NCI-H345 treated with DMSO at 0.1 percent for 48 hours (cell line): ENCODE measurements around the gene PIGO.

Source experiments
- DNase-seq: peaks from one replicate; lab custom pipeline; 2025; ENCODE audit not compliant: unreplicated experiment; lab: John Stamatoyannopoulos, UW

The PIGO gene

DNA sequence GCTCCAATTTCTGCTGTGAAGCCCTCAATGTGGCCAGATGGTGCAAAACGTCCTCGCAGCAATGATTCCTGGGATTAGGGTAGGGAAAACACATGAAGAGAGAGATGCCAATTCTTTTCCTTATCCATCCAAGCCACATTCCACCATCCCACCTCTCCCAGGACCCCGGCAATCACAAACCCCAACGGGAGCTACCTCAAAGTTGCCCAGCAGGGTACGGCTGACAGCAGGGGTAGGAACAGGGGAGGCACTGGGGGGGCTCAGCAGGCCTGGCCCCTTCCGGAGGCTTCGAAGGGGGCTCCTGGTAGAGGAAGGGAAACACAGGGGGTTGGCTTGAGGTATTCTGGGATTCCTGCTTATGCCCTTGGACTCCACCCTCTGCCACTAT, 9.9 kb upstream of the PIGO start:
- no peak for DNase-seq

DNA sequence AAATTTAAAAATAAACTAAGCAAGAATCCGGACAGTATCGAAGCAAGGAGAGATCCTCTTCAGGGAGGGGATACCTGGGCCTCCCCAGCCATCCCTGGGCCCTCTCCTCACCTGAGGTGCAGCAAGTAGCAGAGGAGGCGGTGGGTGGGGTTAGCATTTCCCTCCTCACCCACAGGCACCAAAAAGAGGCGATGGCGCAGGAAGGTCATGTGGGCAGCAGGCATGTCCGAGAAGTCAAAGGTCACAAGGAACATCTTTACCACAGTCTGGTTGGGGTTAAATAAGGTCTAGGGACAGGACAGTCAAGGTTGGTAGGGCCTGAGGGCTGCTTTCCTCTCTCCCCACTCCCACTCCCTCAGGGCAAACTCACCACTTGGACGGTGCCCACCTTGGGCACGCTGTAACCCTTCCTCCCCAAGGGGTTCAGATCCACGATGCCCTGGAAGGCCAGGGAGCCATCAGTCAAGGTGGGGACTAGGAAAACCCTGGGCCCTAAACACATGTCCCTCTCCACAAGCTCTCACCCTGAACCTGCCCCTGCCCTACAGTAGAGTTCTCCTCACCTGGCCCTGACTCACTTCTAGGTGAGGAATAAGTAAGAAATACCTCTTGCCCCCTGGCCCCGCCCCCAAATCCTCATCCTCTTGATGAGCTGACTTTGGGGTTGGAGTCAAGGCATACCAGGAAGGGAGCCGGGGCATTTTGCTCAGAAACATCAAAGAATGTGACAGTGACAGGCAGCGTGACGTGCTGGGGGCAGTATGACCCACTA, 9.4 kb upstream of the PIGO start:
- DNase-seq: no peak

DNA sequence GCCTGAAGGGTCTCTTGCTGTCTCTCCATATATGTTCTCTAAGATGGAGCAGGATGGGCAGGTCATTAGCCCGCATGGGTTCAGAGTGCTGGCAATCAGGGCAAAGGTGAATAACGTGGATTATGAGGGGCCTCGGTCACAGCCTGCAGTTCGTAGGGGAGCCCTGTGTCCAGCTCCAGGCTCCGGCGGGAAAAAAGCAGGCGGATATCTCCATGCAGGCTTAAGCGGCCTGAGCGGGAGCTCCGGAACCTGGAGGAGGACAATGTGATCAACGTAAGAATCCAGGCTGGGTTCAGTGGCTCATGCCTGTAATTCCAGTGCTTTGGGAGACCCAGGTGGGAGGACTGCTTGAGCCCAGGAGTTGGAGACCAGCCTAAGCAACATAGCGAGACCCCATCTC, 8.7 kb upstream of the PIGO start:
- DNase-seq: no peak

DNA sequence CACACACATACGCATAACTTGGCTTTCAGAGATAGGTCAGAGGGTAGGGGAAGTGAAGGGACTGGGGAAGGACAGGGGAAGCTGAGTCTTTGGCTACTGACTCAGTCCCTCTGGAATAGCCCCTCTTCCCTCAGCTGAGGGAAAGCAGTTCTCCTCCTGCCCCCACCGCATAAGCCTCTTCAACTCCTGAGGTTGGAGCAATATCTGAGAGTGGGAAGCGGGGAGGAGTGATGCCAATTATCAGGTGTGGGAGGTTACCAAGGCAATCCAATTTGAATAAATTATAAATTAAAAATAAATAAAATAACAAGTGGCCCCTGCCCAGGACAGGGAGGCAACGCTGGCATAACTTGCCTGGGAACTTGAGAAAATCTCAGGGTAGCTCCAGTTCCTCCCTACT, 8.2 kb upstream of the PIGO start:
- DNase-seq: no peak

DNA sequence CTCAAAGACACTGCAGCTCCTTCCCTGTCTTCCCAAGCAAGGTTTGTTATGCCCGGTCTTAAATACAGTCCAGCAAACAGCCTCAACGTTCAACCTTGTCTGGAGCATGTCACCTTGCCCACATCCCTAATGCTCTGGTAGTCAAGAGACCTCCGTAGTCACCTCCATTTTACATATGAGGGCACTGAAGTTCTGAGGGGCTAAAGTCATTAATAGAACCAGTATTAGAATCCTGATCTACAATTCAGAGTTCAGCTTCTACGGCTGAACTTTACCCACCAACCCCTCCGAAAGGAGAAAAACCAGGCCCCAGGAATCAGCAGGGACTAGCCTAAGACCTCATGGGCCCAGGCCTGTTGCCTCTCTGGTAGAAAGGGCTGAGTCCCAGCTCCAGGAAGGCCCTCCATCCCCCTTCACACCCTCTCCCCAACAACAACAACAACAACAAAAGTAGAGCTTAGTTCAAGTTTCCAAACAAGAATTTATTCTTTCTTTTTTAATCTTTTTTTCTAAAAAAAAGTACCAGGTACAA, 7.3 kb upstream of the PIGO start:
- DNase-seq: no peak

DNA sequence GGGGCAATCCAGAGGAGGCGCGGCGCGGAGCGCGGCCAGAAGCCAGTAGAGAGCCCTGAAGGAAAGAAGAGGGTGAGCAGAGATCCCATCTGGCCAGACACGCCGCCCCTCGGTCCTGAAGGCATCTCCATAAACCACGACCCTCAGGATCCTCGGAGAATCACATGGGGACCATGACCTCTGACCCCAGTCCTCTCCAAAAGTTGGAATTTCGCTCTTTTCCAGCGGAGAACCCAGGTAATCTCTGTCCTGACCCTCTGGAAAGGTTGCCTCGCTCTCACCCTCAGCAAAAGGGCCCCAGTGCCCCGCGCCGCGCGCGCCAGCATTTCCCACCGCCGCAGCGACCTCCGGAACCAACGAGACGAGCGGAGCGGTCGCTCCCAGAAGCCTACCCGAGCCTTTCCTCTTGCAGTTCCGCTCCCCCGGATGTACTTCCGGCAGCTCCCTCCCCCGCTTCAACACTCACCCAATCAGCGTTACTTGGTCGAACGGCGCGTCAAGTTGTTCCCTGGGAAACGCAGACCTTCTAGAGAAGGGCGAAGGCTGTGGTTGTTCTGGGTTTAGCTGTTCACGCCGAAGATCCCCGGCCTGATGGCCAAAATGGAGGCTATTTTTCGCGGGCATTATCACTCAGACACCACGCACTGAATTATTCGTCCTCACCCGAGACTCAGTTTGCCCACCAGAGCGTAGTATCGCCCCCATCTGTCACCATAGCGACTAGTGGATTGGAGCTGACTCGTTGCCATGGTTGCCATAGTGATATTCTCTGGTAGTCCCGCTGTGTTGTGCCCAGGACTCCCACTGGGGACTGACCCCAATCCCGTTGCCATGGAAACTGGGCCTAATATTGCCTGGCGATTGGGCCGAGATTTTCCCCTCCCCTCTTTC, 6.6 kb upstream of the PIGO start, which contains the start of gene STOML2:
Gene STOML2, minus strand, starts transcription at position 363 of the 891 bp plus-strand sequence. Its CDS starts 37 bp downstream, at position 326.
- peak; percentile 93 for DNase-seq

DNA sequence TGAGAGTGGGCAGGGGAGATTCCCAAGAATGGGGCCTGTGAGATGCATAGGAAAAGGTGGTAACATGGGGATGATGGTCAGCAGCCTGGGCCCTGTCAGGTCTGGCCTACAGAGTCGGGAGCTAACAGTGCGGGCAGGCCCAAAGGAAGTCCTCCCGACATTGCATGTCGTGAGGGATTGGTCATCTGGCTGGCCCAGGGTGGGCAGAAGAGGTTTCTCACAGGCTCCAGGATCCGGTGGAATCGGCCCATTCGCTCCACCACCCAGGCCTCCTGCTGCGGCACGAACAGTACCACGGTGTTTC, 6.0 kb upstream of the PIGO start:
- DNase-seq: no peak

DNA sequence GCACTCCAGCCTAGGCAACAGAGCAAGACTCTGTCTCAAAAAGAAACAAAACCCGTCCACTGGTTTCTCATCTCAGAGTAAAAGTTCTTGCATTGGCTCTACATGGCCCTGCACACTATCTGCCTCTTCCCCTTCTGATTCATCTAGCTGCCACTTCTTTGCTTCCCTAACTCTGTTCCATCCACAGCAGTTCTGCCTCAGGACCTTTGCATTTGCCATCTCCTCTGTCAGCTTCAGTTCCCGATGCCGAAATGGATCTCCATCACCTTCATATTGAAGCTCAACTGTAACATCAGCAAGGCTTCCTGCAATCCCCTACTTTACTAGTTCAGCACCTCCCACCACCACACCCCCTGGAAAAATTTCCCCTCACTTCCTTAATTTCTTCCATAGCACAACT, 1.2 kb upstream of the PIGO start:
- no peak for DNase-seq

DNA sequence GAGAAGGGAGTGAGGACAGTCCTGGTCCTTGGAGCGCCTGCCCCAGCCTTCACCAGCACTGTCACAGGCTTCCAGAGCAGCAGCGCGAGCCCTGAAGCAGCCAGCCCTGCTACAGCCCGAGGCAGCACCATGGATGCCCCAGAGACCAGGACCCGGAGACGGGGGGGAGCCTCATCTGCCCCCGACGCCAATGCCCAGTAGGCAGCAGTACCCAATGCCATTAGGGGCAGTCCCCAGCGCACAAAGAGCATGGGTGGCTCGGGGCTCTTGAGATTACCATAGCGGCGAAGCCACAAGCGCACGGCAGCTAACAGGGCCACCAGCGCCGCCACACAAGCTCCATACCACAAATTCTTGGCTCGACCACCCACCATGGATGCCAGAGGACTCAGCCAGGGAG, 4.9 kb downstream of the PIGO start:
- DNase-seq: no peak

DNA sequence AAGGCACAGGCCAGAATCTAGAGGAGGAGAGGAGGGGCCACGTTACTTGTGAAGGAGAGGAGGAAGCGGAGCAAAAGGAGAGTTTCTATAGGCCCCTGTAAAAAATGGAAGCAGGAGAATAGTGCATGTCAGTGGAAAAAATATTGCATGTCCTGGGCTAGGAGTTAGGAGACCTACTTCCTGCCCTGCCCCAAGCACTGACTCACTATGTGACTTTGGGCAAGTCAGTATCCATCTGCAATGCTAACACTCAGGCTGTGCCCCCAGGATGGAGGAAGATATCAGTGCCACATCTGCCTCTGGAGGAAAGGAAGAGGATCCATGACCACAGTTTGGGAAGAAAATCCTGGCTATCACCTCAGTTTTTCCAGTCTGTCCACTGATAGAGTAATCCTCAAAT, 7.0 kb downstream of the PIGO start:
- DNase-seq: no peak

DNA sequence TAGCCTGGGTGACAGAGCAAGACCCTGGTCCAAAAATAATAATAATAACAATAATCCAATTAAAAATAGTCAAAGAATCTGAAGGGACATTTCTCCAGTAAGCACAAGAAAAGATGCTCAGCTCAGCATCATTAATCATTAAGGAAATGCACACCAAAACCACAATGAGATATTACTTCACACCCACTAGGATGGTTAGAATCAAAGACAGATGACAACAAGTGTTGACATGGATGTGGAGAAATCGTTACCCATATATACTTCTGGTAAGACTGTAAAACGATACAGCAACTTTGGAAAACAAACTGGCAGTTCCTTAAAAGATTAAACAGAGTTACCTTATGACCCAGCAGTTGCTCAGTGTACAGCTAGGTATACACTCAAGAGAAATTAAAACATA, 11.3 kb downstream of the PIGO start:
- no peak for DNase-seq

DNA sequence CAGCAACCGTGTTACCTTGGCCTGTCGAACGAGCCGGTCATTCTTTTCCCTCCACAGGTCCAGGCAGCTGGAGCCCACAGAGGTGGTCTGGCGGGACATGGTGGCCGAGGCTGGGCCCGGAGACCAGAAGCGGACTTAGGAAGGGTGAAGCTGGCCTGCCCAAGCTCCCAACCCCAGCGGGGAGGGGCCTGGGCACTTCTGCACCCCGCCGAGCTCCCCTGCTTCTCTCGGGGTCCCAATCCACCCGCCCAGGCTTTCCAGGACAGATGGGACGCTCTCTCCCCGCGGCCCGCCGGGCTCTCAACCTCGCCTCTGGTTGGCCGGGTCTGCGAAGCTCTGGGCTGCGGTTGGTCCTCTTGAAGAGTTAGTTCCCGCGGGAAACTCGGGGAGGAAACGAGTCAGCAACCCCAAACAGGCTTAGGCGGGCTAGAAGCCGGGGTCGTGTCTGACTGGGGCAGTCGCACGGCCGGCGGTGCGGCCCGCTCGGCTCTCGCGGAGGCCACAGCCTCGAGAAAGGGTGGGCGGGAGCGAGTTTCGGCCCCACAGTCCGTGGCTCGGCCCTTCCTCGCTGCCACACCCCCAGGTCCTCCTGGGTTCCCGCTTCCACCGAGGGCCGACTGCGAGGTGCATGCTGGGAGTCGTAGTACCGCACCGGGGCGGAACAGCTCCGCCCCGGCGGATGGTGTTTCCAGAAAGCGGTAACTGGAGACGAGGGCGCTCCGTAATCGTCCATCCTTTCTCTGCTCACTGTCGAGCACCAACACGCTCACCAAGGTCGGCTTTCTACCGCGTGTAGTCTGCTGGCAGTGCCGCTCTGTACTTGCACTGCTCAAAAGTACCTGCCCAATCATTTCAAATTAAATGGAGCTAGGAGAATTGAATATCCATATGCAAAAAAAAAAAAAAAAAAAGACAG, 16.7 kb downstream of the PIGO start, which contains the start of gene FANCG:
Gene FANCG, minus strand, starts transcription at position 517 of the 916 bp plus-strand sequence. Its CDS starts 418 bp downstream, at position 99.
- peak; percentile 92 for DNase-seq

DNA sequence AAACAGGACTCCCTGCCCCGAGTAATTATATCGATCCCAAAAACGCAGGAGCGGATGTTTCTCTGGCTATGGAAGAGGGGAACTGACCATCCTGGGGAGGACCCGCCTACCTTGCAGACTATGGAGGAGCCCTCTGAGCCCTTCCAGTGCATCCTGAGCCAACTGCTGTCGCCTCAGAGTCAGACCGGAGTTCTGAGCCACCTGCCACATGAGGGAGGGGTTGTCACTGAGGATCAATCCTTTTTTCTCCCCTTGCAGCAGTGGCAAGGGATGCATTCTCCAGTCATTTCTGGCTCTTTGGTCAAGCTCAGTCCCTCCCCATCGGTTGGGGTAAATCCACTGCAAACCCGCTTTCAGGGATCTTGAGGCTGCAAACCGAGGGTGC, 17.4 kb downstream of the PIGO start:
- no peak for DNase-seq

DNA sequence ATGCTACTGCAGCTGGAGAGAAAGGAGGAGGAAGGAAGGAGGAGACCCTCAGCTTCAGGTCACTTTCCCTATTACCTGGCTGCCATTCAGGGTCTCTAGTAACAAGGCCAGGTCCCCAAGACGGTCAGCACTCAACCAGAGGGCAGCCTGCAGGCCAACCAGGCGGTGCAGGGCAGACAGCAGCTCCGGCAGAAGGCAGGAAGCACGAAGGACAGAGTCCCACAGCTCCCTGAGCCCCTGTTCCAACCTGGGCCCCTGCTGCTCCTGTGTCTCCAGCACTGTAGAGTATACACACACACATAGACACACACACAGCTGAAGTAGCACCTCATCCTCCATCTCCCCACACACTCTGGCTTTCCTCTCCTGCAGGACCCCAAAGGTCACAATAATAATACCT, 18.3 kb downstream of the PIGO start:
- no peak for DNase-seq

DNA sequence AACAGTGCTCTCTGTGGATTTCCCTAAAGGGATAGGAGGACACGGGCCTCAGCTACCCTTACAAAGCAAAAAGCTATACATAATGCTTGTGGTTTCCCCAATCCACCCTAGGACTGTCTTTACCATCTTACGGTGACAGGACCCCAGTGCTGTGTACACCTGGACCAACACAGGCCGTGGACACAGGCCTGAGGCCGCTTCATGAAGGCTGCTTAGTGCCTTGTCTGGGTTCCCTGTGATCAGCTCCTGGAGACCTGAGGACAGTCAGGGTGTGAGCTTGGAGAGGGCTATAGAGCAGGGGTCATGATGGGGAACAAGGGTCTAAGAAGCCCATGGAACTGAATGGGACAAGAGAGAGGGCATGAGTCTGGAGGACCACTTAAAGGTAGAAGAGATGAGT, 19.5 kb downstream of the PIGO start:
- DNase-seq: no peak

DNA sequence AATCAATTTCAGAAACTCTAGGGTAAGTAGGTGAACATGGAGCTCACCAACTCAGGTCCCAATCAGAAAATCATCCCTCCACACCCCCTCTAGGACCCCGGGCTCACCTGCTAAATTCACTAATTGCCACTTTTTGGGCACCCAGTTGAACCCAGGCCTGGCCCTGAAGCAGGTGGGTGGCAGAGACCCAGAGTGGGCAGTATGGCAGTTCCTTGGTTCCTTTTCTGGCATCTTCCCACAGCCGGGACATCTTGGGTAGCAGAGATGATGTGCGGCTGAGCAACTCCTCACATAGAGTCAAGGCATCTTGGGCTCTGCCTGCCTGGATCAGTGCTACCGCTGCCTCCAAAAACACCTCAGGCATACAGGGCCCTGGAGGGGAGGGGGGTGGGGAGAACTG, 21.0 kb downstream of the PIGO start:
- no peak for DNase-seq

DNA sequence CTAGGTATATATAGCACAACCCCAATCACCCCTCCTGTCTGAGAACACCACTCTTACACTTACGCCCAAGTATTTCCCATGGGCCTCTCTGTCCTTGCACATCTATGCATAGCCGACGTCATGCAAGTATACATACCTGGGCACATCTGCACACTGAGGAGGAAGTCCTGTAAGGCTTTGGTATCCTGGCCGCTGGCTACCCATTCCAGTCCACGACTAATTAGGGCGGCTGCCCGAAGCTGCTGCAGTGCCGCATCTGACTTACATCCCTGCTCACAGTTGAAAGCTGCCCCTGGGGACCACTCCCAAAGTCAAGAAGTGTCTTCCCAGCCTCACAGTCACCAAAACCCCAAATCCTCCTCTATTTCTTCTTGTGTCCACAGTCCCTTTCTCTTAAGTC, 21.6 kb downstream of the PIGO start:
- no peak for DNase-seq

DNA sequence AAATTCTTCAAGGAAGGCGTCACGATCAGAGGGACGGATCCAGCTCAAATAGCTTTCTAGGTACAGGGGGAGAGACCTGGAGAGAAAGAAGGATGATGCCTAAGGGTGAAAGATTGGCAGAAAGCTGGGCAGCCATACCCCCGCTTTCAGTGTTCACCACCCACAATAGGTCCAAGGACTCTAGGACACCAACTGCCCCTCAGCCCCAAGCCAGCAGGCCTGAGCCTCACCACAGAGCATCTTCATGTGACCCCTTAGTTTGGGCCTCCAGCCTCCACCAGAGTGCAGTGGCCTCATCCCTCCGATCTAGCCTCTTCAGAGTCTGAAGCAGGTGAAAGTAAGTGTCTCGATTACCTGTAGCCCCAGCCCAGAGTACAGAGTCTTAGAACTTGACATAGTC, 22.2 kb downstream of the PIGO start:
- no peak for DNase-seq

DNA sequence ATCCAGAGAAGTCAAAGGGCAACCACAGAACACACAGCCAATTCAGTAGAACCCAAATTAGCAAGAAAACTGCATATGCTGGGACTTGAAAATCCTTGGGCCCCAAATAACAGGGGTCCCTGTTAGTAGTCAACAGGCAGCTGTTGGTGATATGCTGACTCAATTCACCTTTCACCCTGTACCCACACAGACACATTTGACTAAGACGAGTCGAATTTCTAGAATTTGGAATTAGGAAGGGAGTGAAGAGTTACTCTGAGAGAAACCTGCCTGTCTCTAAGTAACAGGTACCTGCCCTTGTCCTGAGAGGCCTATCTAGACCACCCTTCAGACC, 23.1 kb downstream of the PIGO start:
- DNase-seq: no peak

DNA sequence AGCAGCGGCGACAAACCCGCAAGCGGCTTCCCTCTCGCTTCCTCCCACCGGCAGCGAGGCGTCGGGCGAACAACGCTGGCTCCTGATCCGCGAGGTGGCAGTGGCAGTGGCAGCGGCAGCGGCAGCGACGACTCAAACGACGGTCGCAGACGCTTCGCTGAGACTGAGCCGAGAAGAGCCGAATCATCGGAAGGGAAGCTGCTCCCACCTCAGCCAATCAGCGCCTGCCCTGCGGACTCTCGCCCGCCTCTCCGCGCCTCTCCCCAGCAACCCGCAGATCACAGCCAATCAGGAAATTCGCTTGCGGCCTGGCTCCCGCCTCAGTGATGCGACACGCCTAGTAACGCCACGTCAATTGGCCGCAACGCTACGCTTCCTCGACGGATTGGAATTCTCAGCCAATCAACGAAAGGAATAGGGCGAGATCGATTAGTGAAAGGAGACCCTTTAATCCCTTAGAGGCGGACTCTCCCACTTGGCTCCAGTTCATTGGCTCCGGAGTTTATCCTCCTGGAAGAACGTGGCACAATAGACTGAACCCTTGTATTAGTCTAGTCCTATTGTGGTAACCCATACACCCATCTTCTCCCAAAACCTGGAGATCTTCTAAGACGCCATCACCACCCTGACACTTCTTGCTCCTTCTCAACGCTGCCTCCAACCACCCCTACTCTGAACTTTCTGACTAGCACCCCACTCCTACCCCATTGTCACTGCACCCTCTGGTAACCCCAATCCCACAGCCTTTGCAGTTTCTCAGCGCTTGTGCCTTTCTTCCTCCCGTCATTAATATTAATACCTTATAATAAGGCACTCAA, 23.7 kb downstream of the PIGO start, which contains the start of gene VCP:
Gene VCP, minus strand, starts transcription at position 165 of the 818 bp plus-strand sequence. CDS start 272 bp downstream, outside the sequence.
- peak; percentile 99 for DNase-seq
